IPS-NIHi7 (cell line): ENCODE data around the gene ANKRD33B.
A peak's percentile ranks its signal among the peaks of the same experiment; 100 is the strongest.
"Not testable (repeated sequence)": the region's sequence is repeated elsewhere in the genome, so short reads cannot be mapped to it uniquely, and the experiment has no call there.

Experiments
- DNase-seq: peaks from one replicate; pipeline ENCODE4 v3.0.0; 2012; ENCODE audit warnings: mixed read lengths; ENCODE audit errors: extremely low spot score

Gene ANKRD33B

GRCh38 chr5:10595293-10595671 is 31.4 kb downstream of the ANKRD33B start:
- DNase-seq: no peak

GRCh38 chr5:10595672-10596309 is 31.9 kb downstream of the ANKRD33B start:
- no peak for DNase-seq

- DNase-seq: no peak
Measured at GRCh38 chr5:10596310-10596703, 32.4 kb downstream of the ANKRD33B start.

- DNase-seq: no peak
Measured at GRCh38 chr5:10596886-10597451, 33.1 kb downstream of the ANKRD33B start.

GRCh38 chr5:10599113-10599512 is 35.2 kb downstream of the ANKRD33B start:
- DNase-seq: no peak

GRCh38 chr5:10599862-10600284 is 36.0 kb downstream of the ANKRD33B start:
- no peak for DNase-seq

- no peak for DNase-seq
Measured at GRCh38 chr5:10600626-10601245, 36.9 kb downstream of the ANKRD33B start.

- DNase-seq: no peak
Measured at GRCh38 chr5:10601246-10602030, 37.6 kb downstream of the ANKRD33B start.

- DNase-seq: no peak
Measured at GRCh38 chr5:10602031-10602806, 38.3 kb downstream of the ANKRD33B start.

- no peak for DNase-seq
Measured at GRCh38 chr5:10604975-10605374, 41.1 kb downstream of the ANKRD33B start.

- not testable (repeated sequence) for DNase-seq
Measured at GRCh38 chr5:10606632-10607022, 42.8 kb downstream of the ANKRD33B start.

- peak; percentile 44 for DNase-seq
Measured at GRCh38 chr5:10607023-10607665, 43.3 kb downstream of the ANKRD33B start.

GRCh38 chr5:10607666-10608073 is 43.8 kb downstream of the ANKRD33B start:
- peak; percentile 40 for DNase-seq

- DNase-seq: not testable (repeated sequence)
Measured at GRCh38 chr5:10608081-10608480, 44.2 kb downstream of the ANKRD33B start.

- no peak for DNase-seq
Measured at GRCh38 chr5:10610058-10610457, 46.2 kb downstream of the ANKRD33B start.

GRCh38 chr5:10611290-10611689 is 47.4 kb downstream of the ANKRD33B start:
- DNase-seq: no peak

- no peak for DNase-seq
Measured at GRCh38 chr5:10612251-10612650, 48.4 kb downstream of the ANKRD33B start.

- DNase-seq: no peak
Measured at GRCh38 chr5:10615693-10616092, 51.8 kb downstream of the ANKRD33B start.

- DNase-seq: no peak
Measured at GRCh38 chr5:10617103-10617502, 53.2 kb downstream of the ANKRD33B start.

- DNase-seq: no peak
Measured at GRCh38 chr5:10618311-10618710, 54.4 kb downstream of the ANKRD33B start.

GRCh38 chr5:10619649-10620048 is 55.8 kb downstream of the ANKRD33B start:
- no peak for DNase-seq
